ENCODE data around the gene SEMA3G.

DNA sequence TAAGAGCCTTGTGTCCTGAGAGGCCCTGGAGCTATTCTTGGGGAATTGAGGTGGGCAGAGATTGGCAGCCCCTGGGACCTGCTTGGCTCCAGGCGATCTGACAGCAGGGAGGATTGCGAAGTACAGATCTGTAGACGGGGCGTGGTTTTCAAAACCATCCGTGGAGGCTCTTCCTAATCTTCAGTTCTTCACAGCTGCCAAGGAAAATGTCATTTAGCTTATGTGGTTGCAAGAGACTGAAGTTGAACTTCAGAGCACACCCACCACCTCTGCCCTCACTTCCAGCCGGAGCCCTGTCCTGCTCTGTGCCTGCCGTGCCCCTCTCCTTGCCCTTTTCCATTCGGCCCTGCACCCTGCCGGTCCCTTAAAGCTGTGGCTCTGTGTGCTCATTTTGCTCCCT is 23.4 kb upstream of the SEMA3G start:
- TF ChIP-seq YY1 (IDR thresholded peaks at IDR 0.05; ENCODE audit: insufficient read depth, insufficient read length) (no peak), ZNF274 (IDR thresholded peaks at IDR 0.05; ENCODE audit: low read depth, low read length) (no peak)
